ENCODE measurements around the gene NTSR2.

The NTSR2 gene

GRCh38 chr2:11657646-11658045 is 12.3 kb downstream of the NTSR2 start:
- DNase-seq (ENCODE audit: low read depth, low spot score), result no peak

GRCh38 chr2:11657195-11657594 is 12.8 kb downstream of the NTSR2 start:
- no peak for DNase-seq (ENCODE audit: low read depth, low spot score)

GRCh38 chr2:11656671-11657101 is 13.3 kb downstream of the NTSR2 start:
- no peak for DNase-seq (ENCODE audit: low read depth, low spot score)

- no peak for DNase-seq (ENCODE audit: low read depth, low spot score)
These were observed 13.7 kb downstream of the NTSR2 start for GRCh38 chr2:11656252-11656651.

- no peak for DNase-seq (ENCODE audit: low read depth, low spot score)
These were observed 14.5 kb downstream of the NTSR2 start for GRCh38 chr2:11655495-11655894.

GRCh38 chr2:11652553-11652952 is 17.4 kb downstream of the NTSR2 start:
- DNase-seq (ENCODE audit: low read depth, low spot score), result no peak

GRCh38 chr2:11651856-11652548 is 18.0 kb downstream of the NTSR2 start:
- no peak for DNase-seq (ENCODE audit: low read depth, low spot score)

GRCh38 chr2:11649093-11649492 is 20.9 kb downstream of the NTSR2 start:
- DNase-seq (ENCODE audit: low read depth, low spot score), result no peak

- DNase-seq (ENCODE audit: low read depth, low spot score), result no peak
These were observed 22.0 kb downstream of the NTSR2 start for GRCh38 chr2:11647834-11648600.

GRCh38 chr2:11646530-11646929 is 23.5 kb downstream of the NTSR2 start:
- no peak for DNase-seq (ENCODE audit: low read depth, low spot score)

GRCh38 chr2:11644293-11644692 is 25.7 kb downstream of the NTSR2 start:
- DNase-seq (ENCODE audit: low read depth, low spot score), result no peak

GRCh38 chr2:11642972-11643371 is 27.0 kb downstream of the NTSR2 start:
- DNase-seq (ENCODE audit: low read depth, low spot score), result no peak

- no peak for DNase-seq (ENCODE audit: low read depth, low spot score)
These were observed 29.9 kb downstream of the NTSR2 start for GRCh38 chr2:11640132-11640531.

GRCh38 chr2:11639503-11639902 is 30.5 kb downstream of the NTSR2 start:
- no peak for DNase-seq (ENCODE audit: low read depth, low spot score)

GRCh38 chr2:11637546-11637945 is 32.4 kb downstream of the NTSR2 start:
- DNase-seq (ENCODE audit: low read depth, low spot score), result no peak

GRCh38 chr2:11636593-11637295 is 33.3 kb downstream of the NTSR2 start:
- no peak for DNase-seq (ENCODE audit: low read depth, low spot score)

GRCh38 chr2:11635141-11635540 is 34.9 kb downstream of the NTSR2 start:
- no peak for DNase-seq (ENCODE audit: low read depth, low spot score)

GRCh38 chr2:11634584-11634983 is 35.4 kb downstream of the NTSR2 start:
- no peak for DNase-seq (ENCODE audit: low read depth, low spot score)

GRCh38 chr2:11633923-11634478 is 36.0 kb downstream of the NTSR2 start:
- DNase-seq (ENCODE audit: low read depth, low spot score), result no peak

- DNase-seq (ENCODE audit: low read depth, low spot score), result no peak
These were observed 38.5 kb downstream of the NTSR2 start for GRCh38 chr2:11631462-11631861.

- no peak for DNase-seq (ENCODE audit: low read depth, low spot score)
These were observed 39.1 kb downstream of the NTSR2 start for GRCh38 chr2:11630855-11631254.

GRCh38 chr2:11629851-11630250 is 40.1 kb downstream of the NTSR2 start:
- no peak for DNase-seq (ENCODE audit: low read depth, low spot score)

Measured in iPS DF 19.7 (cell line).